ENCODE measurements around the gene TMEM119. TPM values are rescaled to one million over a fixed set of nuclear protein-coding genes. Genes with fewer than 3 reads are reported as not detected.

Gene TMEM119
- total and polyA plus RNA-seq, 10 of the 15 experiments (the other 5 are each of a cell fraction or from before 2014, with no cell fraction given), result 0.11 to 0.44 (median 0.19) TPM; not detected in 5

DNA sequence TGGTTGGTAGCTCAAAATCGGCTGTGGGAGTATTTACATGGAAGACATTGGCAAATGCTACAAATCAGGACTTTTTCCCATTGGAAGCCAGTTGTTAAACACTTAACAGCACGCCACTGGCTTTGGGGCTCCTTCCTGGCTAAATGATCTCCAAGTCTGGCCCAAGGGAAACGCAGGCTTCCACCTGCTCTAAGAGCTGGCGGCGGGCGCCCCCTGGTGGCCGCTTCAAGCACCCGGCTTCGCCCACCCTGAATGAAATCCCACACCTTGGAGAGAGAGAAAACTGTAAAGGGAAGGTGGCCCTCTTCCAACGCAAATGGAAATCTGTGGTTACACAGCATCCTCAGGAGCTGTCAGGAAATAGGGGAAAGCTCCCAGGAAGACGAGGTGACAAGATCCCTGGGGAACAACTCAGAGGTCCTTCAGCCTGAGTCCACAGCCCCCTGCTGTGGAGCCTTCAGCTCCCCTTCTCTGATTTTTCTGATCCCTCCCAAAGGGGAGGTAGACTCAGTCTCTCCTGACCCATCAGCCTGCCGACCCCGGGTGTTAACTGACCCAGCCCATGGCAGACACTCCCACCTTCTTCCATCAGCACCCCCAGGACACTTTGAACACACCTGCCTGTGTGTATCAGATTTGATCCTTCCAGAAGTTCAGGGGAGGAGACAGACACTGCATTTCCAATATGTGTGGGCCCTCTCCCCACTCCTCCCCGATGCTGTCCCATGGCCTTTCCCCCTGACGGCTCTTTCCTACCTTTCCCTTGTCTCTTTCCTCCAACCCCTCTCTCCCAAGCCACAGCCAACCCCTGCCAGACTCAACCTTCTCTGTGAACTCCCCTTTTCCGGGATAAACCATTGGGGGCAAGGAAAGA, 20.4 kb upstream of the TMEM119 start:
- DNase-seq (ENCODE audit: low read depth, low spot score) (no peak), FAIRE-seq (peak; percentile 65), ATAC-seq (peak; percentile 73)
- no peak overlapping the region for H2AFZ ChIP-seq (ENCODE audit: control insufficient read depth, low read depth, low read length)
- H3K27me3 ChIP-seq (replicated peaks in 1 of 2; ENCODE audit: control insufficient read depth in 2 of 2, insufficient read depth in 2 of 2, low read length in 1 of 2), result no peaks in the 10 kb centered on the region
- WGBS (ENCODE audit: insufficient coverage, insufficient replicate concordance, low lambda C conversion rate, missing lambda C conversion rate), result 11% methylated on average over 16 of the region's 16 CpGs
- H3K4me2 ChIP-seq (ENCODE audit: control insufficient read depth, insufficient read depth), result no peak overlapping the region
- ChIA-PET SMC1A (ENCODE audit: uncharacterized antibody, unreplicated experiment) (interaction anchor here (0.7 to 11.4 kb wide), 23 partner anchors 12 to 384 kb away, joined by 3 to 718 read pairs (median 5); partner anchors contain the start of genes ISCU, SART3 and SELPLG), CTCF (interaction anchor here (0.5 to 17.2 kb wide), 49 partner anchors 8 to 628 kb away, joined by 3 to 866 read pairs (median 4); partner anchors contain the start of genes ALKBH2, ISCU, SART3 and SELPLG), RAD21 (ENCODE audit: unreplicated experiment) (interaction anchor here (0.9 to 15.9 kb wide), 31 partner anchors 16 to 699 kb away, joined by 3 to 633 read pairs (median 5); partner anchors contain the start of genes ALKBH2, FICD, ISCU and SART3), POLR2A (interaction anchor here (0.6 to 8.2 kb wide), 13 partner anchors 8 to 182 kb away, joined by 3 to 211 read pairs (median 6); partner anchors contain the start of genes ISCU and SELPLG)
- H3K27ac ChIP-seq (ENCODE audit: control insufficient read depth, insufficient read depth), result peak overlapping the region; percentile 99
- no peaks in the 10 kb centered on the region for H3K79me2 ChIP-seq (ENCODE audit: control insufficient read depth, insufficient read depth, low read length)
- intact Hi-C loops (cut with micrococcal nuclease; ENCODE audit: unreplicated experiment) (loop anchor here (1.0 to 5.0 kb wide), 2 partner anchors 55 to 101 kb away; partner anchors contain the start of gene FICD), in situ Hi-C loops (cut with MboI) (loop anchor here (5.0 kb wide), 2 partner anchors 51 to 286 kb away; no protein-coding TSS in a partner anchor)
- H3K9me3 ChIP-seq (replicated peaks; ENCODE audit: control insufficient read depth, insufficient read depth, low read length), result peaks cover 13% of the 10 kb centered on the region; the same call in 2 of the 3 replicates
- peaks cover 0 to 8% of the 10 kb centered on the region in 2 experiments; a peak in 2 of 4 replicates for H3K36me3 ChIP-seq (ENCODE audit: control insufficient read depth in 2 of 2, insufficient read depth in 2 of 2, low read length in 1 of 2)
- no peaks in the 10 kb centered on the region for H4K20me1 ChIP-seq (ENCODE audit: control insufficient read depth, insufficient read depth)
- H3K4me1 ChIP-seq (ENCODE audit: control insufficient read depth, insufficient read depth, low read length), result peaks cover 47% of the 10 kb centered on the region
- H3K9ac ChIP-seq (ENCODE audit: control insufficient read depth, insufficient read depth, low read length), result peak overlapping the region; percentile 5; the same call in 1 of the 2 replicates
- H3K4me3 ChIP-seq, result no peak overlapping the region
- BruUV-seq (replicated peaks), result no TSS peak
- TF ChIP-seq IKZF1 (conservative IDR thresholded peaks at IDR 0.05) (peak; percentile 33), TCF3 (IDR thresholded peaks at IDR 0.05; ENCODE audit: borderline replicate concordance, insufficient read depth, low read depth, low read length) (peak; percentile 38; the same call in 1 of the 2 replicates), STAT1 (conservative IDR thresholded peaks at IDR 0.05) (0 out of 2 replicates have a peak, but pooled peaks have one; percentile 72), RELA (IDR thresholded peaks at IDR 0.05; ENCODE audit: borderline replicate concordance, partially characterized antibody) (peak; percentile 60), SMC3 (IDR thresholded peaks at IDR 0.05; ENCODE audit: borderline replicate concordance, low read length) (peak; percentile 98), IKZF2 (IDR thresholded peaks at IDR 0.05) (peak; percentile 5 to 55; a peak in 3 of 4 replicates), EGR1 (IDR thresholded peaks at IDR 0.05; ENCODE audit: borderline replicate concordance in 1 of 2, low read depth in 2 of 2, low read length in 2 of 2) (0 out of 3 replicates have a peak, but pooled peaks of 1 of the 2 experiments have one; percentile 13), MEF2A (IDR thresholded peaks at IDR 0.05; ENCODE audit: insufficient read depth, low read depth, low read length) (0 out of 2 replicates have a peak, but pooled peaks have one; percentile 12), HDAC2 (IDR thresholded peaks at IDR 0.05) (no peak), POLR2A (IDR thresholded peaks at IDR 0.05; ENCODE audit: low read depth, low read length) (no peak), BHLHE40 (IDR thresholded peaks at IDR 0.05; ENCODE audit: borderline replicate concordance in 1 of 2, low read depth in 2 of 2, low read length in 1 of 2) (peak; percentile 1 to 31; a peak in 1 of 4 replicates), PAX8 (IDR thresholded peaks at IDR 0.05) (no peak), EED (IDR thresholded peaks at IDR 0.05; ENCODE audit: low read depth) (peak; percentile 64; the same call in 1 of the 2 replicates)
- TF ChIP-seq, protein P1, sequence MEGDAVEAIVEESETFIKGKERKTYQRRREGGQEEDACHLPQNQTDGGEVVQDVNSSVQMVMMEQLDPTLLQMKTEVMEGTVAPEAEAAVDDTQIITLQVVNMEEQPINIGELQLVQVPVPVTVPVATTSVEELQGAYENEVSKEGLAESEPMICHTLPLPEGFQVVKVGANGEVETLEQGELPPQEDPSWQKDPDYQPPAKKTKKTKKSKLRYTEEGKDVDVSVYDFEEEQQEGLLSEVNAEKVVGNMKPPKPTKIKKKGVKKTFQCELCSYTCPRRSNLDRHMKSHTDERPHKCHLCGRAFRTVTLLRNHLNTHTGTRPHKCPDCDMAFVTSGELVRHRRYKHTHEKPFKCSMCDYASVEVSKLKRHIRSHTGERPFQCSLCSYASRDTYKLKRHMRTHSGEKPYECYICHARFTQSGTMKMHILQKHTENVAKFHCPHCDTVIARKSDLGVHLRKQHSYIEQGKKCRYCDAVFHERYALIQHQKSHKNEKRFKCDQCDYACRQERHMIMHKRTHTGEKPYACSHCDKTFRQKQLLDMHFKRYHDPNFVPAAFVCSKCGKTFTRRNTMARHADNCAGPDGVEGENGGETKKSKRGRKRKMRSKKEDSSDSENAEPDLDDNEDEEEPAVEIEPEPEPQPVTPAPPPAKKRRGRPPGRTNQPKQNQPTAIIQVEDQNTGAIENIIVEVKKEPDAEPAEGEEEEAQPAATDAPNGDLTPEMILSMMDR (IDR thresholded peaks at IDR 0.05 in 2 of 3, conservative IDR thresholded peaks at IDR 0.05 in 1 of 3; ENCODE audit: control insufficient read depth in 2 of 3, extremely low read depth in 1 of 3, insufficient read depth in 1 of 3, low read depth in 3 of 3, low read length in 3 of 3), result peak; percentile 92 to 95 (median 94)
- TF ChIP-seq, protein P2, sequence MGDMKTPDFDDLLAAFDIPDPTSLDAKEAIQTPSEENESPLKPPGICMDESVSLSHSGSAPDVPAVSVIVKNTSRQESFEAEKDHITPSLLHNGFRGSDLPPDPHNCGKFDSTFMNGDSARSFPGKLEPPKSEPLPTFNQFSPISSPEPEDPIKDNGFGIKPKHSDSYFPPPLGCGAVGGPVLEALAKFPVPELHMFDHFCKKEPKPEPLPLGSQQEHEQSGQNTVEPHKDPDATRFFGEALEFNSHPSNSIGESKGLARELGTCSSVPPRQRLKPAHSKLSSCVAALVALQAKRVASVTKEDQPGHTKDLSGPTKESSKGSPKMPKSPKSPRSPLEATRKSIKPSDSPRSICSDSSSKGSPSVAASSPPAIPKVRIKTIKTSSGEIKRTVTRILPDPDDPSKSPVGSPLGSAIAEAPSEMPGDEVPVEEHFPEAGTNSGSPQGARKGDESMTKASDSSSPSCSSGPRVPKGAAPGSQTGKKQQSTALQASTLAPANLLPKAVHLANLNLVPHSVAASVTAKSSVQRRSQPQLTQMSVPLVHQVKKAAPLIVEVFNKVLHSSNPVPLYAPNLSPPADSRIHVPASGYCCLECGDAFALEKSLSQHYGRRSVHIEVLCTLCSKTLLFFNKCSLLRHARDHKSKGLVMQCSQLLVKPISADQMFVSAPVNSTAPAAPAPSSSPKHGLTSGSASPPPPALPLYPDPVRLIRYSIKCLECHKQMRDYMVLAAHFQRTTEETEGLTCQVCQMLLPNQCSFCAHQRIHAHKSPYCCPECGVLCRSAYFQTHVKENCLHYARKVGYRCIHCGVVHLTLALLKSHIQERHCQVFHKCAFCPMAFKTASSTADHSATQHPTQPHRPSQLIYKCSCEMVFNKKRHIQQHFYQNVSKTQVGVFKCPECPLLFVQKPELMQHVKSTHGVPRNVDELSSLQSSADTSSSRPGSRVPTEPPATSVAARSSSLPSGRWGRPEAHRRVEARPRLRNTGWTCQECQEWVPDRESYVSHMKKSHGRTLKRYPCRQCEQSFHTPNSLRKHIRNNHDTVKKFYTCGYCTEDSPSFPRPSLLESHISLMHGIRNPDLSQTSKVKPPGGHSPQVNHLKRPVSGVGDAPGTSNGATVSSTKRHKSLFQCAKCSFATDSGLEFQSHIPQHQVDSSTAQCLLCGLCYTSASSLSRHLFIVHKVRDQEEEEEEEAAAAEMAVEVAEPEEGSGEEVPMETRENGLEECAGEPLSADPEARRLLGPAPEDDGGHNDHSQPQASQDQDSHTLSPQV (IDR thresholded peaks at IDR 0.05), result peak; percentile 45; the same call in 1 of the 2 replicates

Data from GM12878 (cell line).